ENCODE data around the gene ACKR2.
"Not testable (repeated sequence)": the region's sequence is repeated elsewhere in the genome, so short reads cannot be mapped to it uniquely, and the experiment has no call there.

Gene ACKR2

DNA sequence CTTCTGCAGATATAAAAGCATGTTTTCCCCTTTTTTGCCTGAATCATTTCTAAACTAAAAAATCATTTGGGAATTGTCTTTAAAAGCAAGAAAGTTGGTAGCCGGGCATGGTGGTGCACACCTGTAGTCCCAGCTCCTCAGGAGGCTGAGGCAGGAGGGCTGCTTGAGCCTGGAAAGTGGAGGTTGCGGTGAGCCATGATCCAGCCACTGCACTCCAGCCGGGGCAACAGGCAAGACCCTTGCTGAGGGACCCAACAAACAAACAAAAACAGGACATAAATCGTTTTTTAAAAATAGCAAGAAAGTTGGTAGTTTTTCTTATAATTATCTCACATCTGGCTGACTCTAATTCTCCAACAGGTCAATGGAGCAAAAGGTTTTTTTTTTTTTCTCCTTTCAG lies 7.5 kb upstream of the ACKR2 start:
- no peak for DNase-seq

DNA sequence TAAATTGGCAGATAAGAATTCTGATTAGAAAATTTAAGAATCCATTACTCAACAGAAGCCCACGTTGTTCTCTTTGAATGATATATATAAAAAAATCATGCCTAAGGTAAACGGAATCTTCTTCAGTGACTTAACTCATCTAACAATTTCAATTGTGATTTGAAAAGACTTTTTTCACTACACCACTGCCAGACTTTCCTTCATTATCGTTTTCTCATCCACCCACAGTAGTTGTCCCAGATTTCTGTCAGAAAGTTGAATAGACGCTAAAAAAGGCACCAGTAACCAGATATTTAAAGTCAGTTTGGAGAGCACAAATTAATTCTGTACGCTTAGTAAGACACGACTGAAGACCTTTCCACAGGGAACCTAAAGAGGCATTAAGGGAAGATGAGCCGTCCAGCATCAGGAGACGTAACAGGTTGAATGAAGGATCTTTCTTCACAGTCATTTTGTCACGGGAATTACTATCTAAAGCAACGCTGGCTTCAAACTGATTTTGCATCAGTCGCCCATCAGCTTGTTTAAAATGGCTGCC lies 6.3 kb upstream of the ACKR2 start:
- no peak for DNase-seq

DNA sequence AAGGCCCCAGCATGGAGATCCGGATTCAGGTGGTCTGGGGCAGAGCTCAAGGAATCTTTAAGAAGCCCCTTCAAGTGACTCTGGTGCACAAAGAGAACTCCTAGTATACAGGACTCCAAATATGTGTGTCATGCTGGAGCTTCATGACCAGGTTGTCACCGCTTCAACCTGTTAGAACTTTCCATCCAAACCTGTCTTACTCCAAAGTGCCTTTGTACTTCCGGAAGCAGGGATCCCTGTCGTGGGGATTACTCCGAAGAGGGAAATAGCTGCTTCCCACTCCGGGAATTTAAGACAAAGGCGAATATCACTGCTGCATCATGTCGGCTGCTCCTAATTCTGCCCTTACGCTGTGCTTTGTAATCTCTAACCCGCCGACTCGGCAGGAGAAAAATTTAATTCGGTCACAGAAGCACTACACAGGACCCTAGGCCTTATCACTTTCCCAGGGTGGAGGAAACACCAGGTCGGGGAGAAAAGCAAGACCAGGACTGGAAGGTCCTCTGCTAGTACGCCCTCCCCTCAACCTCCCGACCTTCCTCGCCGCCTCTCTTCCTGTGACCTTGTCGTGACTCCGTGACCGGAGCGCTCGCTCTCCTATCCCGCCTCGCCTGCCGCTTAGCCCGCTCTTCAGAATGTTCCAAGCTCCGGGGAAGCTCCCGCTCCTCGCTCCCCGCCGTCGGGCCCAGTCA lies 5.7 kb upstream of the ACKR2 start:
- no peak for DNase-seq

DNA sequence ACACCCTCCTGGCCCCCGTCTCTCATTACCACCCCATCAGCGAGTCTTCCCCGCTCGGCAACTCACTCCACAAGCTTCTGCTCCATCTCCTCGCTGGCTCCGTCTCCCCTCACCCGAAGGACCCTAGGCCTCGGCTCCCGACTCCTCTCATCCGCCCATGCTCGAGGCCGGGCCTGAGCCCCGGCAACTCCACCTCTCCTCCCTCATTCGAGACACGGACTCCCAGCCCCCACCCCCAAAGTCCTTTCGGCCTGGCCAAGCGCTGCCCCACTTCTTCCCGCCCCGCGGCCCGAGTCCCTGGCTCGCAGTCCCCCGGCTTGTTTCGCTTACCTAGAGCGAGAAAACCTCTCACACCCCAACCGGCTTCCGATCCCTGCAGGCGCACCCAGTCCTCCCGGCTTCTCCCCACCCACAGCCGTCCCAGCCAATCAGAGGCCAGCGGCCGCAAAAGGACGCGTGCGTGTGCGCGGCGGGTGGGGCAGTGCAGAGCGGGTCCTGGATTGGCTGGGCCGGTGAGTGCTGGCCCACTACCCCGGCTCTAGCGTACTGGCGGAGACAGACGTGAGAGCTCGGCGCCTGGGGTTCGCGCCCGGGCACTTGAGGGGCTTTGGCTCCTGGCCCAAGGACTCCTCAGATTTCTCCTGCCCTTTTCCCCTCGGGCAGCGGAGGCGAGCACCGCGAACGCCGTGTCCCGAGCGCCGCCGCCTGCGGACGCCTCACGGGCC lies 5.0 kb upstream of the ACKR2 start, which contains the start of gene HIGD1A:
Gene HIGD1A, minus strand, starts transcription at position 385 of the 725 bp plus-strand sequence. CDS start 10,237 bp downstream, outside the sequence.
- DNase-seq = peak; percentile 38

DNA sequence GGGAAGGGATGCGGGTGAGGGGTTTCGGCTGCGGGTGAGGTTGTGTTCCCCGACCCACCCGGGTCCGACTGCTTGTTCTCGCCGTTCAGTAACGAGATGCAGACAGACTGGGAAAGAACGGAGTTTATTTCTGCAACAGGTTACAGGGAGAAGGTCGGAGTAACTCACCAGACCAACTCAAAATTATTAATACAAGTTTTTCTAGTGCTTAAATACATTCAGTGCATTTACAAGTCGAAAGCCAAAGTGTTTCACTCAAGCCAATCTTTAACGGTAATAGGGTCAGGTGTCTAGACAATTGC lies 4.5 kb upstream of the ACKR2 start:
- DNase-seq = no peak

DNA sequence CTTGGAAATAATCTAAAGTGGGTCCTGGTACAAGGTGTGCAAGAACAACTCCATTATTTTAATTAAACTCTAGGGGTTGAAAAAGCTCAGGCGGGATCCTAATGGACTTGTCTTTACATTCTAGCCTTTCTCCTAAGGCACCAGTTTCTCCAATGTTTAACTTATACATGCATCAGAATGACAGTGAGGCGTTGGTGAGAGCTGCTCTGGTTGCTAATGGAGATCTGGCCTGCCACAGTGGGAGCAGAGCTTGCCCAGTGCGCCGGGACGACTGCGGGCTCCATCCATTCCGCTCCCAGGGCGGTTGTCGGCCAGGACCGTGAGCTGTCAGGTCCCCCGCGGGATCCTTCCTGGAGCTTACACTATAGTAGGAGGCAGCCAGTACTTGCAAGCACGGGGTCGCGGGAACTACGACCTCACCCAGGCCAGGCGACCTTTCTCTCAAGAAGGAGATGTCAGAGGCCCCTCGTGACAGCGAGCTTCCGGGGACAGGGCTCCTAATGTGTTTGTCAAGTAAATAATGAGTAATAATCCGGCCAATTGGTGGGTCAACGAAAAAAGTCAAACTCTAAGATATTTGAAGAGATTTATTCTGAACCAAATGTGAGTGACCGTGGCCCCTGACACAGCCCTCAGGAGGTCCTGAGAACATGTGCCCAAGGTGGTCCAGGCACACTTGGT lies 4.0 kb upstream of the ACKR2 start:
- DNase-seq = no peak

DNA sequence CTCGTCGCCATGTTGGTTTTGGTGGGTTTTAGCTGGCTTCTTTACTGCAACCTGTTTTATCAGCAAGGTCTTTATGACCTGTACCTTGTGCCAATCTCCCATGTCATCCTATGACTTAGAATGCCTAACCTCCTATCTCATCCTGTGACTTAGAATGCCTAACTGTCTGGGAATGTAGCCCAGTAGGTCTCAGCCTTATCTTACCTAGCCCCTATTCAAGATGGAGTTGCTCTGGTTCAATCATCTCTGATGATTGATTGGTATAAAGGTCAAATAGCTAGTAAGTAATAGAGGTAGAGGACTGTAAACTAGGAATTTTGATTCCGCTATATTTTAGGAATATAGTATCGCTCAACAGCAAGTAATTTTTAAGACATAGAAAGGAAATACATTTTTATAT lies 1.3 kb upstream of the ACKR2 start:
- no peak for DNase-seq

DNA sequence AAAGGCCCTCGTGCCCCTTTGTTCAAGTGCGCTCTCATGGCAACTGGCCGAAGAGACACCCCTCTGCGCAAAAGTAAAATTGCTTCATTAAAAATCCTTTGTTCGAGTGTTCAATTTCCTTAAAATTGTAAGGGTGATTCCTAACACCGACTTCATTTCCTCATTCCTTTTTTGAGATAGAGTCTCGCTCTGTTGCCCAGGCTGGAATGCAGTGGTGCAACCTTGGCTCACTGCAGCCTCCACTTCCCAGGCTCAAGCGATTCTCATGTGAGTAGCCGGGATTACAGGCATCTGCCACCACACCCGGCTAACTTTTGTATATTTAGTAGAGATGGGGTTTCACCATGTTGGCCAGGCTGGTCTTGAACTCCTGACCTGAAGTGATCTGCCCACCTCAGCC lies 1.5 kb downstream of the ACKR2 start:
- DNase-seq = not testable (repeated sequence)

DNA sequence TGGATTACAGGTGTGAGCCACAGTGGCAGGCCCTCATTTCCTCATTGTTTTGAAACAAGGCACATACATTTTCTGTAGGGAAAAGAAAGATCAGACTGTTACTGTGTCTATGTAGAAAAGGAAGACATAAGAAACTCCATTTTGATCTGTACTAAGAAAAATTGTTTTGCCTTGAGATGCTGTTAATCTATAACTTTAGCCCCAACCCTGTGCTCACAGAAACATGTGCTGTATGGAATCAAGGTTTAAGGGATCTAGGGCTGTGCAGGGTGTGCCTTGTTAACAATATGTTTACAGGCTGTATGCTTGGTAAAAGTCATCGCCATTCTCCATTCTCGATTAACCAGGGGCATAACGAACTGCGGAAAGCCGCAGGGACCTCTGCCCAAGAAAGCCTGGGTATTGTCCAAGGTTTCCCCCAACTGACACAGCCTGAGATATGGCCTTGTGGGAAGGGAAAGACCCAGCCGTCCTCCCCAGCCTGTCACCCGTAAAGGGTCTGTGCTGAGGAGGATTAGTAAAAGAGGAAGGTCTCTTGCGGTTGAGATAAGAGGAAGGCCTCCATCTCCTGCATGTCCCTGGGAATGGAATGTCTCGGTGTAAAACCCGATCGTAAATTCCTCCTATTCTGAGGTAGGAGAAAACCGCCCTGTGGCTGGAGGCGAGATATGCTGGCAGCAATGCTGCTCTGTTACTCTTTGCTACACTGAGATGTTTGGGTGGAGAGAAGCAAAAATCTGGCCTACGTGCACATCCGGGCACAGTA lies 2.1 kb downstream of the ACKR2 start:
- not testable (repeated sequence) for DNase-seq

DNA sequence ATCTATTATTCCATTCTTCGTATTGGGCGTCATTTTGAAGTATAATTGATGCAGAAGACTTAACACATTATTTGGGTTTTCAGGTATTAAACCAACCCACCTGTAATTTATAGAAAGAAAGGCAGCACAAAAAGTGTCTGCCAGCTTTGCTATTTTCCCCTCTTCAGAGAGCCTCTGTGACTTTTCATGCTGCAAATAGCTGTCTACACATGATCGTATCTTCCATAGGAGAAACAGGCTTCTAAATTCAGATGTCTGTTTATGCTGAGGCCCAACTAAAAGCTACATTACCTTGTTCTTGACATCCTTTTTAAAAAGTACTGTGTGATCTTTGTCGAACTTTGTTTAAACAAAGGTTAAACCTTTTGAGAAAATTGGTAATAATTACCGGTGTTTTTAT lies 5.0 kb downstream of the ACKR2 start:
- DNase-seq = no peak

DNA sequence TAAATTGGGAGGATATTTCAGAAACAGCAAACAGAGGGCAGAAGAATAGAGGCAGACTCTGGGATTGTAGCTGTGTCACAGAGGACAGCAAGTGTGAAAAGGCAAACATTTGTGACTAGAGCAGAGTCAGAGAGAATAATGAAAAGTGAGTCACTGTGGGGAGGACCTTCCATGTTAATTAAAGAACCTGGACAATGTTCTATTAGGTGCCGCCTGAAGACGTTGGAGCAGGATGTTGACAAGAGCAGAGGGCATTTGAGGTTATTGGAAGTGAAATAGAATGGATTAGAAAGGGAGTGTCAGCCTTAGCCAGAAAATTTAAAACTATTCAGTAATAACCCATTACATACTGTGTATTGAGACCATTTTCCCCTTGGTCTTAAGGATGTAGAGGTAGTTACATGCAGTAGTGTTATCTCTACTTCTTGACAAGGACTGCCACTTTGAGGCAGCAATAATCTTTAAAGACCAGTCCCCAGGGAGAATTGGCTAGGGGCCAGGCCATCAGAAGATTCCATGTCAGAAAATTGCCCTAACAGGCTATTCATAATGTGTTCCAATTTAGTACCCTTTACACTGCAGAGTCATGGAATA lies 5.8 kb downstream of the ACKR2 start:
- DNase-seq = no peak

DNA sequence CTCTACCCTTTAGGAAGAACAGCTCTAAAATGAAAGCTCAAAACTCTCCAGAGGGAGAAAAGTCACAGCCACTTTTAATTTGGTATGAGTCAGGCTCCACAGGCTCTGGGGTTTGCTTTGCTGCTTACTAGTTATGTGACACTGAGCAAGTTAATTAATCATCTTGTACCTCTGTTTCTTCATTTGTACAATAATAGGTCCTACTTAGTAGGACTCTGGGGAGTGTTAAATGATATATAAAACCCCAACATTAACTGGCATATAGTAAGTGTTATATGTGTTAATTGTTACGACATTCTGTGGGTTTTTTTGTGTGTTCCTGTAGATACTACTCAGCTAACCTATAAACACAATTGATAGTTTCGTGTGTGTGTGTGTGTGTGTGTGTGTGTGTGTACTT lies 6.6 kb downstream of the ACKR2 start:
- DNase-seq = no peak

DNA sequence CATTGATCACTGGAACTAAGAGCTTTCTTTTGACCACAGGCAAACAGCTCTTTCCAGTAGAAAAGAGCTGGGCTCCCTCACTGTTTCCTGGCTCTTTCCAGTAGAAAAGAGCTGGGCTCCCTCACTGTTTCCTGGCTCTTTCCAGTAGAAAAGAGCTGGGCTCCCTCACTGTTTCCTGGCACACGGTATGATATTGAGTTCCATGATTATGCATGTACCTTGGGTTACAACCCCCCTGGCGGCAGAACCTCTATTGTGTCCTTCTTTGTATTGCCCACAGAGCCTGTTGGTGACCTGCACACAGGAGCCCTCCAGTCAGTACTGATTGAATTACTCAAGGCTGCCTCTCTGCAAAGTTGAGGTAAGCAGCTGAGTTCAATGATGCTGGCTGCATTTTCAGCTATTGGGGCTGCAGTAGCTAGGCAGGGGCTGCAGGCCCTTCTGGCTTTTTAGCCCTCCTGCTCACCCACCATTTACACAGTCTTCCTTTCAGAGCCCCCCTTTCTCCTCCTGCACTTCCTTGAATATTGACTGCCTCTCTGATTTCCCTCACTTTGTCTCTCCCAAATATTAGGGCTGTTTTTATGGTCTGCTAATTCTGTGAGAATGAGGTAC lies 10.2 kb downstream of the ACKR2 start:
- no peak for DNase-seq

DNA sequence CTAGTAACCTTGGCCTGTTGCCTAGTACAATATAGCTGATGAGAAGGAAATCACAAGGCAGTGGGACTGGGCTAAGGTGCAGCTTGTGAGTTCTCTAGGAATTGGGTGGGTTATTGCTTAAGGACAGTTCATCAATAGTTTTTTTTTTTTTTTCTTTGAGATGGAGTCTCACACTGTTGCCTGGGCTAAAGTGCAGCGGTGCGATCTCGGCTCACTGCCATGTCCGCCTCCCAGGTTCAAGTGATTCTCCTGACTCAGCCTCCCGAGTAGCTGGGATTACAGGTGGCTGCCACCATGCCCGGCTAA lies 11.5 kb downstream of the ACKR2 start:
- DNase-seq = no peak

DNA sequence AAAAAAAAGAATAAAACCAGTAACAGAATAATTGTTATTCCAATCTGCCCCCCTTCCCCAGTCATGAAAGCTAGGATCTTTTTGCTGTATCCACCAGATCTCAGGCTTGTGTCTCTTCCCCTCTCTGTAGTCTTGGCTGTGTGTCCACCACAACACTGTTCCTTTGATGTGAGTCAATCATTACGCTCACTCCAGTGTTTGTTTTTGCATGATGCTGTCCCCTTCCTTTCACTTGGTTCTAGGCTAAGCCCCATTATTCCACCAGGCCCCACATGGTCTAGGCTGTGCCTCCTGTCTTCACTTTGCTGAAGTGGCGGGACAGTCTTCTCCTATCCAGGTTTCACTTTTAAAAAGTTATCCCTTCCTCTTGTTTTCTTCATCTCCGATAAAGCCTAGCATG lies 13.6 kb downstream of the ACKR2 start:
- no peak for DNase-seq

DNA sequence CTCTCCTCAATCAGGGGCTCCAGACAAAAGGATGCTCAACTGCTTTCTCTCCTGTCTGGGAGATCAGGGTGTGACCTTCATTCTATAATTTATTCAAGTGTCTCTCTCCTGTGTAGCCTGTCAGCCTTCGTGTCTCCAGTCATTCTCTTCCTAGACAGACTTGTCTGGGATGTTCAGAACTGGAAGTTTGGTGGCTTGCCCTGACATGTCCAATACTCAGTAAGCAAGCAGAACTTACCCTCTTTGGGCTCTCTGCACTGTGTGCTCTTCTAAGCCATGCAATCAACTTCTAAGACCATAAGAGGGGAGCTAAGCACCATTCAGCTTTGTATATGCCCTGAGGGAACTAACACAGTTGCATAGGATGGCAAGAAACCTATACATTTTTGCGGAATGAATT lies 14.1 kb downstream of the ACKR2 start:
- no peak for DNase-seq

DNA sequence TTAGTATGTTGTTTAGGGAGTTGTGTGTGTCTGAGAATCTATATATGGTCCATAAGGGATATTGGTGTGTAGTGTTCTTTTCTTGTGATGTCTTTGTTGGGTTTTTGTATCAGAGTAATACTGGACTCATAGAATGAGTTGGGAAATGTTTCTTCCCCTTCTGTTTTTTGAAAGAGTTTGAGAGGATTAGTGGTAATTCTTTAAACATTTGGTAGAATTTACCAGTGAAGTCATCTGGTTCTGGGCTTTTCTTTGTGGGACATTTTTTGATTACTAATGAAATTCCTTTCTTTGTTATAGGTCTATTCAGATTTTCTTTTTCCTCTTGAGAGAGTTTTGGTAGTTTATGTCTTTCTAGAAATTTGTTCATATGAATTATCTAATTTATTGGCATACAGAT lies 16.9 kb downstream of the ACKR2 start:
- DNase-seq = no peak

DNA sequence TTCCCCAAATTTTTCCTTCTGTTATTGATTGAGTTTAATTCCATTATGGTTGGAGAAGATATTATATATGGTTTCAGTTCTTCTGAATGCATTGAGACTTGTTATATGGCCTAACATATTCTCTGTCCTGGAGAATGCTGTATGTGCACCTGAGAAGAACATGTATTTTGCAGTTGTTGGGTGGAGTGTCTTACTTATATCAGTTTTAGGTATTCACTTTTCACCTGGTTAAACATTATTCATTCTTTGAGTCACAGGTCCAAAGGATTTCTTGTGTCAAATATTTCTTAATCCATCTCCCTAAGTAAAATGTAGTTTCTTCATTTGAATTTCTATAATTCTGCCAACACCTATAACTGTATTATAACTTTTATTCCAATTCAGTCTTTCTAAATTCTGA lies 17.8 kb downstream of the ACKR2 start:
- DNase-seq = no peak

DNA sequence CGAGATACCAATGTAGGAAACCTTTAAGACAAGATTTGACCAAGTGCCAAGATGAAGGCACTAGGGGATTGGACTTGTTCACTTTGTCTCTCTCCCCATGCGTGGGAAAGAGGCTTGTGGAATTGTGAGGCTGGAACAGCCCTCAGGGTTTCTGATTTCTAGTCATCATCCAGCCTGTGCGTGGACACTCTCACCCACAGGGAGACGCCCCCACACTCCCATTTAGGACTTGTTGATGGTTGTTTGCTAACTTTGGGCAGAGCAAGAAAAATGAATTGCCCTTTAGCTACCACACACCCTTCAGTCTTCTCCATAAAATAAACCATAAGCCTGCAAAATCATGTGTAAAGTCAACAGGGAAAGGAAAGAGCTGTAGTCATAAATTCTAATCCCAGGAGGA lies 18.4 kb downstream of the ACKR2 start:
- no peak for DNase-seq

DNA sequence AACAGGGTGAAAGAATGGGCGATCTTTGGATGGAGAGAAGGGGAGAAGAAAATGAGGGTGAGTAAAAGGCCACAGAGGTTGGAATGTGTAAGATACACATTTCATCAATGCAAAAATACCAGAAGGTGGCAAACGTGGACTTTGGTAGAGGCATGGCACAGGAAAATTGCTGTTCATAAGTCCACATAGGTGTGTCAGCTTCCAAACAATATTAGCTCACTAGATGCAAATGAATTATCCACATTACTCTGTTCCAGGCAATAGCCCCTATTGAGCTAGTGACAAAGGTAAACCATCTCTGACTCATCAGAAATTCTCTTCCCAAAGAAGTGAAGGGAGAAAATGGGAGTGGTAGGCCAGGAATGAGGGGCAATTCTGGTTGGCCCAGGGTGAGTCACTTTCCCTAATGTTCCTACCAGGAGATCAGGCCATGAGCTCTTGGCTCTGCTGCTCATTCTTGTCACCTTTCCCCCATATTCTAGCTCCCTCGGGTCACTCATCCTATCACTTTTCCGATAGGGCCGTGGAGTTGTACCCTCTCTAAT lies 19.9 kb downstream of the ACKR2 start:
- DNase-seq = no peak

DNA sequence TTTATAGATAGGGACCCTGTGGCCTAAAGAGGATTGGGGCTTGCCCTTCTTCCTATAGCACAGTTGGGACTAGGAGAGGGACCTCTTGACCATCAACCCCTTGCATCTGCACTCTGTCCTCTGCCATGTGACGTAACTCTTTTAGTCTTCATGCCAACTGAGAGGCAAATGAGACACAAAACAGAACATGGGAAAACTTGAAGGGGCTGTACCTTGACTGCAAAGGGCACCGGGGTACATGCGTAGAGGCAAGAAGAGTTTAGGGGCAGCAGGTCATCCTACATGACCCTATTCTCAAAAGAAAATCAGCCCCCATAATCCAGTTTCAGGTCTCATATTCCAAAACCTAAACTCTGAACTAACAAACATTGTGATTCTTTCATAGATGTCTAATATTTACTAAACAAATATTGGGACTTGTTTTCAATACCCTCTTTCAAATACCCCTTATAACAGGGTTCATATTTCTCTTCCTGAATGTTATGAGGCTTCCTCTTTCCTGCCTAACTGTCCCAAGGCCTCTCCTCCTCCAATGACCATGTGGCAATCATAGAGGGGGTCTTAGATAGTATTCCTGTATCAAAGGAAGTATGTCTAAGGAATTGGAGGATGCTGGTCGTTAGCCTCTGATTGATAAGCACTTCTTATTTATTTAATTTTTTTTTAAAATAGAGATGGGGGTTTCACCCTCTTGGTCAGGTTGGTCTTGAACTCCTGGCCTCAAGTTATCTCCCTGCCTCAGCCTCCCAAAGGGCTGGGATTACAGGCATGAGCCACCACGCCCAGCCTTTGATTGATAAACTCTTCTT lies 20.6 kb downstream of the ACKR2 start:
- no peak for DNase-seq
